M059J (cell line): ENCODE data around the gene DDX42. TPM values are rescaled to one million over a fixed set of nuclear protein-coding genes. Genes with fewer than 3 reads are reported as not detected.
"Not testable (repeated sequence)": the region's sequence is repeated elsewhere in the genome, so short reads cannot be mapped to it uniquely, and the experiment has no call there.

Source experiments
- DNase-seq: peaks from one replicate; pipeline ENCODE4 v3.0.0-alpha.2; 2012; ENCODE audit warnings: low read depth
- total RNA-seq: library from RNA; depleted of rRNA; stranded (reverse); fragments of >200 nt; shearing (Covaris generic); gene quantifications from 2 replicates; pipeline ENCODE4 v1.2.3, GENCODE V29; 2014

Gene DDX42
- total RNA-seq, 1 experiment from 2014 or later = 35.2 TPM

DNA sequence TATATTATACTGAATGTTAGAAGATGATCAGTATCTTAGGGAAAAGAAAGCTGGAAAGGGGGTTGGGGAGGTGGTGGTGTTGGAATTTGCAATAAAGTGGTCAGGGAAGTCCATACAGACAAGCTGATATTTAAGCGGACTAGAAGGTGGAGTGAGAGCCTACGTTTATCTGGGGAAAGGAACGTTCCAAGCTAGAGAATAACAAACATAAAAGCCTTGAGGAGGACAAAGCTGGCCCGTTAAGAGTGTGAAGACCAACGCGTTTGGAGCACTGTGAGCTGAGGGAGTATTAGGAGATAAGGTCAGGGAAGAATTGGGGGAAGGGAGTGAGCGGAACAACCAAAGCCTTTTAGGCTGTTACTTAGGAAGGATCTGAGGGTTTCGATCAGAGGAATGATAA is 1.4 kb downstream of the DDX42 start:
- no peak for DNase-seq

DNA sequence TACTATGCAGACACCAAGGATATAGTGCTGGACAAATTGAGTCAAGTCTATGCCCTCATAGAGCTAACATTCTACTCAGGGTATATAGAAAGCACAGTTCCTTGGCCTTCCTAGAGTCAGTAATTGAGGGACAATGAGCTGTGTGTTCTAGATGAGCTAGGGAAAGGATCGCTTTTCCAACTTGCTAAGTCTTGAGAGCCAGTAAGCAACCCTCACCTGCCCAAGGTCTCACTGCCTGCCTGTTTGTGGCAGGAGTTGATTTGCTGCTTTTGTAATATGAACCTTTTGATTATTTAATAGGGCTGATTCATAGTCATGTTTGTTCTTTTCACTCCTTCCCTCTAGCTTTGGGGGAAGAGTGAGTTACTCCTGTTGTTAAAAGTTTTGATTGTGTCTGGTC is 6.5 kb downstream of the DDX42 start:
- DNase-seq = peak; percentile 77

DNA sequence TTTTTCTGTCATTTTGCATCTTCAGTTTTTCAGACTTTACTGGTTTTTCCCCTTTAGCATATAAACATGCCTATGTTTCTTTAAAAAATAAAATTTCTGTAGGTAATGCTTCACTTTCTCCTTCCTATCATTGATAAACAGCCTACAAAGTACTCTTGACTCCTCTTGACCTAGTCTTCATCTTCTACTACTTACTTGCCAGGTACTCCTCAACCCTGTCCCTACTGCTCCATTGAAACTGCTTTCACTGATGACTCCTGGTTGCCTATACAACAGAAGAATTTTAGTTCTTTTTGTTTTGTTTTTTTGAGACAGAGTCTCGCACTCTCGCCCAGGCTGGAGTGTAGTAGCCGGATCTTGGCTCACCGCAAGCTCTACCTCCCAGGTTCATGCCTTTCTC is 7.0 kb downstream of the DDX42 start:
- DNase-seq = no peak

DNA sequence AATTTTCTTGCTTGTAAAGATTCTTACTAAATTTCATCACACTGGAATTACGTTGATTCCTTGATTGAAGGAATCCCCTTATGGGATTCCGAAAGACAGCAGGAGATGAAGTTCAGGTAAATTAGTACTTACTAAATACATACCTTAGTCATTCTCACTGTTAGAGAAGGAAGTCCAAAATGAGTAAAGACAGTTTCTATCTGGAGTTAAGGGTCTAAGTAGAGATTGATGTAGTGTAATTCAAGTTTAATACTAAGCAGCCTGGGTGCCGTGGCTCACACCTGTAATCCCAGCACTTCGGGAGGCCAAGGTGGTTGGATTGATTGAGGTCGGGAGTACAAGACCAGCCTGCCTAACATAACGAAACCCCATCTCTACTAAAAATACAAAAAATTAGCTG is 9.6 kb downstream of the DDX42 start:
- no peak for DNase-seq

DNA sequence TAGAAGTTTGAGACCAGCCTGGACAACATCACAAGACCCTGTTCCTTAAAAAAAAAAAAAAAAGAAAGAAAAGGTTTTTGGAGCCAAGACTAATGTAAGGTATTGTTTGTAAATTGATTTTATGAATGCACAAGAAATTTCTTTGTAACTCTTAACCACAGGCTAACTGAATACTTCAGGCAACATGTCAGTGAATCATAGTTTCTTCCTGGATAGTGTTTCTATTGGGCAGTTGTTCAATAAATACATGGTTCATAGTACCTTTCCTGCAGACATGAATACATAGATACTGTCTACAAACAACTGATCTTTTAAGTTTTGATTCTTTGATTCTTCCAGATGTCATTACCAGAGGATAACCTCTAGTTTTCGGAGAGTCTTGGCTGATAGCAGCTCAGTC is 11.6 kb downstream of the DDX42 start:
- DNase-seq = peak; percentile 58

DNA sequence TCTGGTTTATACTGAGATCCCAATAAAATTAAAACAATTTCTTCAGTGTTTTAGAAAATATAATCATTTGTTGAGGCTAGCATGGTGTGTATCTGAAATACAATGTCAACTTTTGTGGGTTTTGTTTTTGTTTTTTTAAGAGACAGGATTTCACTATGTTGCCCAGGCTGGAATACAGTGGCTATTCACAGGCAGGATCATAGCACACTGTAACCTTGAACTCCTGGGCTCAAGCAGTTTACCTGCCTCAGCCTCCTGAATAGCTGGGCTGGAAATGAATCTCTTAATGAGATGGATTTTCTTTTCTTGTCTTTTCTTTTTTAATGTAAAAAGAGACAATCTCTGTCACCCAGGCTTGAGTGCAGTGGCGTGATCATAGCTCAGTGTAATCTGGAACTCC is 12.1 kb downstream of the DDX42 start:
- DNase-seq = no peak

DNA sequence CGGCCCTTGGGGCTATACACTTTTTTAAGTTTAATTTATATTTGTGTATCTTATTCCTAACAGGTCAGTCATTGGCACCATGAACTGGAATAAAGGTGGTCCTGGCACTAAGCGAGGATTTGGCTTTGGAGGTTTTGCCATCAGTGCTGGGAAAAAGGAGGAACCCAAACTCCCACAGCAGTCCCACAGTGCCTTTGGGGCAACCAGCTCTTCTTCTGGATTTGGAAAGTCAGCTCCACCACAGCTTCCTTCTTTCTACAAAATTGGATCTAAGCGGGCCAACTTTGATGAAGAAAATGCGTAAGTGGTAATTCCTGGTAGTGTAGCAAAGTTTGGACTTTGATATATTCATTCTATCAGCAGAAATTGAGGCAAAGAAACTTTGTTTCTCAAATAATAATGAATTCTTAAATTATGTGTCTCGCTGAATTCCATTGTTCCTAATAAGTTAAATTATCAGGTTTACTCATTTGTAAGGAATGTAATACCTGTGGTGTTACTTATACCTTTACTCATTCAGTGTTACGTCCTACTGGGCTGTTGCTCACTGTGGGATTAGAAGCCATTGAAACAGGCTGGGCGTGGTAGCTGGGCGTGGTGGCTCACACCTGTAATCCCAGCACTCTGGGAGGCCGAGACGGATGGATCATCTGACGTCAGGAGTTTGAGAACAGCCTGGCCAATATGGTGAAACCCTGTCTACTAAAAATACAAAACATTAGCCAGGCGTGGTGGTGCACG is 13.2 kb downstream of the DDX42 start:
- no peak for DNase-seq

DNA sequence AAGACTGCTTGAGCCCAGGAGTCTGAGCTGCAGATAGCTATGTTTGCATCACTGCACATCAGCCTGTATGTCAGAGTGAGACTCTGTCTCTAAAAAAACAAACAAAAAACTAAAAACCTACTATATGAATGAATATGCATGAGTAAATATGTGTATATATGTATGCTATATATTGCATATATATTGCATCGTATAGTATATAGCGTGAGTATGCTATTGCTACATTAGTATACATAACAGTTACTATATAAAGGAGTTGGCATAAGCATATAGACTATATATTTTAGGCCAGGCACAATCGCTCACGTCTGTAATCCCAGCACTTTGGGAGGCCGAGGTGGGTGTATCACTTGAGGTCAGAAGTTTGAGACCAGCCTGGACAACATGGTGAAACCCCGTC is 16.1 kb downstream of the DDX42 start:
- DNase-seq = no peak

DNA sequence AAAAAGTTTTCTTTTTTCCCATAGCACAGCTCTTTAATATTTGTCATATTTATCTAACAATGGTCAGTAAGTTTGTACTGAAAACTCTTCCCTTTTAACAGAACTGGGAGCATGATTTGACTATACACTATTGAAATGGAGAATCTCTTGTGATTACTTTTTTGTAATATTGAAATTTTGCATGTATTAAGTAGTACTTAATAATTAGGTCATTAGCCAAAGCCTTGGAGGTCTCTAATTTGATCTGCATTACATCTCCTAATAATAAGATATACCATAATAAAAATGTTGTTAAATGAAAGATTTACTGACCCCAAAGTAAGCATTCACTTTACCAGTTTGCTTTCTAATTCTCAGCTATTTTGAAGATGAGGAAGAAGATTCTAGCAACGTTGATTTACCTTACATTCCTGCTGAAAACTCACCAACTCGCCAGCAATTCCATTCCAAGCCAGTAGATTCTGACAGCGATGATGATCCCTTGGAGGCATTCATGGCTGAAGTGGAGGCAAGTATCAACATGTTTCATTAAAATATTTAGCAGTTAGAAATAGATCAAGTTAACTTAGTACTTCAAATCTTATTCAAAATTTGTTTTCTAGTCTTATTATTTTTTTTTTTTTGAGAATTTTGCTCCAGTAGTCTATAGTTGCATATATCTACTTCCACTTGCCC is 18.2 kb downstream of the DDX42 start:
- DNase-seq = no peak

DNA sequence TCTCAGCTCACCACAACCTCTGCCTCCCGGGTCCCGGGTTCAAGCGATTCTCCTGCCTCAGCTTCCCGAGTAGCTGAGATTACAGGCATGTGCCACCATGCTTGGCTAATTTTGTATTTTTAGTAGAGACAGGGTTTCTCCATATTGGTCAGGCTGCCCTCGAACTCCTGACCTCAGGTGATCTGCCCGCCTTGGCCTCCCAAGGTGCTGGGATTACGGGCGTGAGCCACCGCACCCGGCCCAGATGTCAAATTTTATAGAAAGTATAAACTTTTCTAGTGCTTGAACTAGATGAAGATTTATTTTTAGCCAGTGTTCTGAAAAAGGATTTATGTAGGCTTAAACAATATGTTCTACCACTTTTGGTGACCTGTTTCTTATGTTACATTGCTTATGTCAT is 22.4 kb downstream of the DDX42 start:
- DNase-seq = not testable (repeated sequence)

DNA sequence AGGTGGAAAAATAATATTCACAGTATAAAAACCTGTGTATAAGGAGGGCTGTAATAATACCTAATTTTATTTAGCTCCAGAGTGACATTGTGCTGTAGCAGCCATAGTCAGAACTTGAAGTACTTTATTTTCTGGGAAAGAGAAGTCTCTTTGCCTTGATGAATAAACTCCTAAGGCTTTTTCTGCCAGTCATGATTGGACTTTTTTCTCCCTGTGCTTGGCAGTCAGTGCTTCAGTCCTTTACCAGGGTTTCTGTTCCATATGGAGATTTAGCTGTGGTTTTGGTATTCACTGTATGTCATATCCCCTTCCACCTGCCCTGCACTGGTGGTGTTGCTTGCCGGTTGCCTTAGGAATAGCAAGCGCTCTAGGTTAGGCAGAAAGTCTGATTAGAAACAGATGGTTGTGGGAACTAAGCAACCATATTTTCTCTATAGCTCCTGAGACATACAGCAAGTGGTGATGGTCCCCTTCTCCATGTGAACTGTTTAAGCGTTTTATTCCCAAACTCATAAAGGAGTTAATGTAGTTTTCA is 24.7 kb downstream of the DDX42 start:
- DNase-seq = no peak

DNA sequence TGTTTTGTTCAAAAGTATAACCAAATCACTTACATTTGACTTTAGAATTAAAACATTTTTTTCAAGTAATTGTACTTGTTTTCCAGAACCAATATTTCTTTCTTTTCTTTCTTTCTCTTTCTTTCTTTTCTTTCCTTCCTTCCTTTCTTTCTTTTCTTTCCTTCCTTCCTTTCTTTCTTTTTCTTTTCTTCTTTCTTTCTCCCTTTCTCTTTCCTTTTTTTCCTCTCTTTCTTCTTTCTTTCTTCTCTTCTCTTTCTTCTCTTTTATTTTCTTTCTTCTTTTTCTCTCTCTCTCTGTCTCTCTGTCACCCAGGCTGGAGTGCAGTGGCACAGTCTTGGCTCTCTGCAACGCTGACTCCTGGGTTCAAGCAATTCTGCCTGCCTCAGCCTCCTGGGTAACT is 26.8 kb downstream of the DDX42 start:
- DNase-seq = no peak

DNA sequence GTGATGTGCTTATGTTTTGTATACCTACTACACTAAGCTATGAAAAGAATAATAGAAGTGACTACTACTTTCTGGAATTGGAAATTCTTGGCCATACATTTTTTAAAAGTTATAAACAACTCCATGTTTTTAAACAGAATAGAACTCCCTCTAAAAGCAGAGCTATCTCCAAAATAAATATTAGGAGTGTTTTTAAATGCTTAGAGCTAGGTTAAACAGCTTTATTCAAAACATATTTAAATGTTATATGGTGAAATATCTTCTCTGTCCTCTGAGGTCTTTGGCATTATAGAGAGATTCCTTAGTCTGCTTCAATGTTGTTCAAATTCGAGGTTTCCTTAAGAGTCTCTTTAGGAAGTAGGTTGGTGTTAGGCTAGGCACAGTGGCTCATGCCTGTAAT is 30.4 kb downstream of the DDX42 start:
- DNase-seq = no peak

DNA sequence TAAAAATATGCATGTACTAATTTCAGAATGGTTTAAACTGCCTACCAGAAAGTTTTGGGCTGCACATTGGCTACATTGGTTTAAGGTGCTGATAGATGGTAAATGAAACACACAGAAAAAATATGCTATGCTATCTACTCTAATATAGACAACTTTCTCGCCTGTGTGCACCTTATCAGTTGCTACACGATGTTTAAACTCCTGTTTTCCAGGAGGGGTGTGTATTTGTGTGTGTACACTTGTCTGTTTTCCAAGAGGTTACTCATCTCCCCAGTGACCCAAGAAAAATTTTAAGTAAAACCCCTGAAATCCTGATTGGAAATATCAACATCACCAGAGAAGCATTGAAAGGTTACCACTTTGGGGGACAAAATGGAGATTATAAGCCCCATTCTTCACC is 31.6 kb downstream of the DDX42 start:
- no peak for DNase-seq

DNA sequence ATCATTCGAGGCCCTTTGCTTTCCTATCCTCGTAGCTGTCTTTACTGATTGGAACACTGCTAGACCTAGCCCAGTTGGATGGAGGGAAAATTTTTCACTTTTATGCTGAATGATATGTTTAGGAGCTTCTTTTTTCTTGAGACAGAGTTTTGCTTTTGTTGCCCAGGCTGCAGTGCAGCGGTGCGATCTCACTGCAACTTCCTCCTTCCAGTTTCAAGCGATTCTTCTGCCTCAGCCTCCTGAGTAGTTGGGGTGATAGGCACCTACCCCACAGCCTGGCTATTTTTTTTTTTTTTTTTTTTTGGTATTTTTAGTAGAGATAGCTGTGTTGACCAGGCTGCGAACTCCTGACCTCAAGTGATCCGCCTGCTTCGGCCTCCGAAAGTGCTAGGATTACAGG is 36.0 kb downstream of the DDX42 start:
- no peak for DNase-seq

DNA sequence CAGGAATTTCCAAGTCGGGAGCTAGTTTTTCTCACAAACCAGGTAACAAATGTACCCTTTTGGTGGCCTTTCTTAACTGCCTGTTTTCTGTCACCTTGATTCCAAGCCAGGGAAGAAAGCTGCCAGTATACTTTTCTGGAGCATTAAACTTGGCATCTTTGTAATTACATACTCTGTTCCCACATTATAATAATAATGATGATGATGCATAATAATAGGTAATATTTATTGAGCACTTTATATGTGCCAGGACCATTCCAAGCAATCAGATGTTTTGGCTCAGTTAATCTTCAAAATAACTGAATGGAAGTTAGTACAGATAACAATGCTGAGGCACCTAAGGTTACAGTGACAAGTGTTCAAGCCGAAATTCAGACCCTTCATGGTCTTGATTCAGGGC is 42.2 kb downstream of the DDX42 start:
- DNase-seq = no peak

DNA sequence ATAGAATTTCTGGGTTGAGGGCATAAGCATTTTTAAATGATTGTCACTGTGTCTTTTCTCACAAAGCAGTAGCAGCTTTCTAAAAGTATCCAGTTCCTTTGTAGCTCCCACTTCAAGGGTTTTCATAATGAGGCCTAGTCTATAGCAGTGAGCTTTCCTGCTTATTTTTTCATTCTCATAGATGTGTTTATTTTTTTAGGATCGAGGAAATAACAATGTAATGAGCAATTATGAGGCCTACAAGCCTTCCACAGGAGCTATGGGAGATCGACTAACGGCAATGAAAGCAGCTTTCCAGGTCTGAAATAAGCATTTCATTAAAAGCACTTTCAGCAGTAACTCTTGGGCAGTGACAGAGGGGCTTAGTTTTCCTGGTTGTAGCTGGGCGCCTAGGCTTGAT is 42.7 kb downstream of the DDX42 start:
- DNase-seq = peak; percentile 26

DNA sequence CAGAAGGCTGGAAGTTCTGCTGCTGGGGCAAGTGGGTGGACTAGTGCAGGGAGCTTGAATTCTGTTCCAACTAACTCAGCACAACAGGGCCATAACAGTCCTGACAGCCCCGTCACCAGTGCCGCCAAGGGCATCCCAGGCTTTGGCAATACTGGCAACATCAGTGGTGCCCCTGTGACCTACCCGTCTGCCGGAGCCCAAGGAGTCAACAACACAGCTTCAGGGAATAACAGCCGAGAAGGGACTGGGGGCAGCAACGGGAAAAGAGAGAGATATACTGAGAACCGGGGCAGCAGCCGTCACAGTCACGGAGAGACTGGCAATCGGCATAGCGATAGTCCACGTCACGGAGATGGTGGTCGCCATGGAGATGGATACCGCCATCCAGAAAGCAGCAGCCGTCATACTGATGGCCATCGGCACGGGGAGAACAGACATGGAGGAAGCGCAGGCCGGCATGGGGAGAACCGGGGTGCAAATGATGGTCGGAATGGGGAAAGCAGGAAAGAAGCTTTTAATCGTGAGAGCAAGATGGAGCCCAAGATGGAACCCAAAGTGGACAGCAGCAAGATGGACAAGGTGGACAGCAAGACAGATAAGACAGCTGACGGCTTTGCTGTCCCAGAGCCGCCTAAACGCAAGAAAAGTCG is 43.9 kb downstream of the DDX42 start:
- DNase-seq = no peak

DNA sequence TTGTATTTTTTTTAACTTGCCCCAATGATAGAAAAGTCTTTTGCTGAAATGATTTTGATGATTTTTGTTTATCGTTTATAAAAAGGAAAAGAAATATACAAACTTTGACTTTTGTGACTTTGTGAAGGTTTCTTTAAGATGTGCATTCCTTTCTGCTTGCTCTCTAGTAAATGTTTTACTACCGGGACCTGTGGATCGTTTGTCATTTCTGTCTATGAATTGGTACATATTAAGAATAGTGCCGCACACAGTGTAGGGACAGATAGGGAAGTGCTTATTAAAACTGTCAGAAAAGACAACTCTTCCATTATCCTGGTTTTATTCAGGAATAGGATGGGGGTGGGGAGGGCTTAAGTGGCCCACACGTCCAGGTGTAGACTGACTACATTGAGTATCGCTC is 45.2 kb downstream of the DDX42 start:
- no peak for DNase-seq

DNA sequence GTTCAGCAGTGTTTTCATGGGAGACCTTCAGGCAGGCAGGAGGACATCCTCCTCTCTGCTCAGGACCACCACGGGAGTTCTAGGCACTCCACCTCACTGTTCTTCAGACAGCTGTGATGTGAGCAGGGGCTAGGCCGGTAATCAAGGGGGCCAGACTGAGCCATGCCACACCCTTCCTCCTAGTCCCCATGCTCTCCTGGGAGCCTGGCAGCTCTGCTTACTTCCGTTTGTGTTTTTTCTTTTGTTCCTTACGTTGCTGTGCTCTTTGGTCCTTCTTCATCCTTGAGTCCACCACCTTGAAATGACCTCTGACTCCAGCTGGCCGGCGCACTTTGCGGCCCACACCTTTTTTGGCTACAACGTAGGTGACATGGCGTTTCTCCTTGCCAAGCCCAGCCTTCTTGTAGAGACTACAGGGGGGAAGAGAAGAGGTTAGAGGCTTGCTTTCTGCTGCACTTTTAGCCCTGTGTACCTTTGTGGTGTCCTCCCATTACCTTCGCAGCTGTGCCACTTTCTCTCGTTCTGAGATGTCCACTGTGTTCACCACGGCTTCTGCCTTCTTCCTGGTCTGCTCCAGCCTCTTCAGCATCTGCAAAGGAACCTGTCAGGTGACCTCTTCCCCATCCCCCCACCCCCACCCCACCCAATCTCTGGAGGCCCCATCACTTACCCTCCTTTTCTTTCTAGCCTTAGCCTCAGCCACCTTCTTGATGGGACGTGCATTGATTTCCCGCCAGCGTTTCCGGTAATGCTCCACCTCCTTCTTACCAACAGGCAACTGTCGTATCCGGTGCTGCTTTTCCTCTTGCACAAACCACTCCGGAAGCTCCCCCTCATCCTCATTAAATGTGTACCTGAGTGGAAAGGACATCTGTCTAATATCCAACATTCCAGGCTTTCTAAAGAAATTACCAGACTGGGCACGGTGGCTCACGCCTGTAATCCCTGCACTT is 45.9 kb downstream of the DDX42 start:
- no peak for DNase-seq

DNA sequence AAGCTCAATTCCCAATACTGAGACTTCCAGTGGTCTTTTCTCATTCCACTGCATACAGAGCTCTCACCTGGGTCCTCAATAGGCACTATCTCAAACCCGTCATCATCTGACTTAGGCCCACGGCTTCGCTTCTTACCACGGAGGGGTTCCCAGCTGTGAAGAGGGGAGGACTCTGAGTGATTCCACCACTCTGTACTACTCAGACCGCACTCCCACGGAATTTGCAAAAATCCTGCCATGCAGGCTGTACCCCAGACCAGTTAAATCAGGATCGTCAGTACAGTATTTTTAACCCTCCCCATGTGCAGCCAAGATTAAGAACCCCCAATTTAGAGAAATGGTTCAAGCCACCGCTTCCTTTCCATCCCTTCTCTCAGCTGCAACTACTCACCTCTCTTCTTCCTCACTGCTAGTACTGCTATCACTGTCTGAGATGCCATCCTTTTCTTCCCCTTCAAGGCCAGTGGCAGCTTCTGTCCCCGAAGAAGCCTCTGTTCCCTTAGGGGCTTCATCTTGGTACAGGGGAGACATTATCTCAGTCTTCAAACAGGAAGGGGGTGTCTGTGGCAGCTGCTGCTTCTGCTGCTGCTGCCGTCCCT is 47.1 kb downstream of the DDX42 start:
- DNase-seq = no peak
